A549 (cell line): ENCODE data around the gene SLC24A1.

Experiments used
- CEBPB ChIP-seq, 2 experiments: fragments of >200 bp in 1 of 2; sonication (Bioruptor Twin) in 1 of 2; formaldehyde crosslinking in 1 of 2; IDR thresholded peaks; 2 replicates each; pipeline ENCODE4 v1.6.1; 2012 to 2016
- POLR2A ChIP-seq: IDR thresholded peaks from 2 replicates; pipeline ENCODE4 v1.6.1; 2012; ENCODE audit warnings: mild to moderate bottlenecking, low read length

GRCh38 chr15:65630760-65631159, 9.0 kb downstream of the SLC24A1 start:
- TF ChIP-seq POLR2A (no peak), CEBPB (IDR thresholded peaks at IDR 0.05) (no peak)
